HG03045 (cell line): ENCODE results near the gene EBI3.
"Not testable (repeated sequence)": the region's sequence is repeated elsewhere in the genome, so short reads cannot be mapped to it uniquely, and the experiment has no call there.

Source experiments
- ATAC-seq: cut with Tn5 transposase; IDR thresholded peaks from one replicate; pipeline ENCODE4 v1.9.1; 2021; ENCODE audit warnings: mild to moderate bottlenecking, moderate library complexity; ENCODE audit not compliant: unreplicated experiment

EBI3 gene

DNA sequence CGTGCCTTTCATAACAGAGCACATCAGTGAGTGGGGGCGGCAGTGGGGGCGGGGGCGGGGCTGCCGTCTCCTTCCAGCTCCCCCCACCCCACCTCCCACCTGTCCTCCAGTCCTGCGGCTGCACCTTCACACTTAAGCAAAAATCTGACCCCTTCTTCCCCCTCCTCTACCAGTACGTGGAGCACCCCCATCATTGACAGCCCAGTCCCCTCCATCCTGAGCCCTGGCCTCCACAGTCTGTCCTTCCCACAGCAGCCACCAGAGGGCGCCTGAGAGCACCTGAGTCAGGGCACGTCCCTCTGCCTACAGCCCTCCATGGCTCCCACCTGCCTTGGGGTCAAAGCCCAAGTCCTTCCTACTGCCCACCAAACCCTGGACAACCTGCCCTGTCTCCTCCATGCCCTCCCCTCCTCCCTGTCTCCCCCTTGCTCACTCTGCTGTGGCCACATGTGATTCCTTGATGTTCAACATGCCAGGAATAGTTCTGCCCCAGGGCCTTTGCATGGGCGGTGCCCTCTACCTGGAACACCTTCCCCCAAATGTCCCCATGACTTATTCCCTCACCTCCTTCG lies 4.0 kb downstream of the EBI3 start:
- no peak for ATAC-seq

- no peak for ATAC-seq
Measured at GRCh38 chr19:4234142-4234861, 5.0 kb downstream of the EBI3 start.

- ATAC-seq: no peak
Measured at GRCh38 chr19:4234862-4235201, 5.5 kb downstream of the EBI3 start.

GRCh38 chr19:4237510-4237909 lies 8.2 kb downstream of the EBI3 start:
- not testable (repeated sequence) for ATAC-seq

DNA sequence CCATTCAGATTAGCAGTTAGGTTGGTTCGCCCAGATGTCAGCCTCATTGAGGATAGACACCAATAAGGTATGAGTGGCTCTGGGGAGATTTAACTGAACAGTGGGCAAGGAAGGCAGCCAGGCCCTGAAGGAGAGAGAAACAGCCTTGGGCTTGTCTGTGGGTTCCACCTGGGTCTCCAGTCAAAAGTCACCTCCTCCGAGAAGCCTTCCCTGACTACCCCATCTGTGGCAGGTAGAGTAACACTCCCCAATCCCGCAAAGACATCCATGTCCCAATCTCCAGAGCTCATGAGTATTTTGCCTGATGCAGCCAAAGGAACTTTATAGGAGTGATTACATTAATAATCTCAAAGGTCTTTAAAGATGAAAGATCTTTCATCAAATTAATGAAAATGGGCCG lies 9.5 kb downstream of the EBI3 start:
- no peak for ATAC-seq

DNA sequence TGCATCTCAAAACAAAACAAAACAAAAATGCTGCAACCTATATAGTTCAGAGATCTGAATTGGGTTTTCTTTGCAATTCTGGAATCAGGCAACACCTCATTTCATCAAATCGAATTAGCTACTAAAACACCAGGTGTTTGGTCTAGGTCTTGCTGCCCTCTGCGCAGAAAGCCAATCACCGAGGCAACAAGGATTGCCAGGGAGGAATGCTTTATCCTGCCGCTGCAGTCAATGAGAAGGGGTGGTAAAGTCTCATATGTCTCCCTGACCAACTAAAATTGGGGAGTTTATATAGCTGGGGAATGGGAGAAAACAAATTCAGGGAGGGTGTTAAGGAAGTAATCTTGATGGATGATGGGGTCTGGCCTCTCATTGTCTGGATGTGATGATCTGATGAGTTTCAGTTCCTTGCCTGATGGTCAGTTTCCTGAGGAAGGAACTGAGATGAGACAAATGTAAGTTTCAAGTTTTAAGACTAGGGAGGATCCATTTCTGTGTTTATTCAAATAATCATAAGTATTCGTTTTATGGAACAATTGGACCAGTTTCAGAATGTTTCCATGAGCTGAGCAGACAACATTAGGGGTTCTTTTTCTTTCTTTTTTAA lies 12.6 kb downstream of the EBI3 start:
- no peak for ATAC-seq

- not testable (repeated sequence) for ATAC-seq
Measured at GRCh38 chr19:4245938-4246337, 16.6 kb downstream of the EBI3 start.

DNA sequence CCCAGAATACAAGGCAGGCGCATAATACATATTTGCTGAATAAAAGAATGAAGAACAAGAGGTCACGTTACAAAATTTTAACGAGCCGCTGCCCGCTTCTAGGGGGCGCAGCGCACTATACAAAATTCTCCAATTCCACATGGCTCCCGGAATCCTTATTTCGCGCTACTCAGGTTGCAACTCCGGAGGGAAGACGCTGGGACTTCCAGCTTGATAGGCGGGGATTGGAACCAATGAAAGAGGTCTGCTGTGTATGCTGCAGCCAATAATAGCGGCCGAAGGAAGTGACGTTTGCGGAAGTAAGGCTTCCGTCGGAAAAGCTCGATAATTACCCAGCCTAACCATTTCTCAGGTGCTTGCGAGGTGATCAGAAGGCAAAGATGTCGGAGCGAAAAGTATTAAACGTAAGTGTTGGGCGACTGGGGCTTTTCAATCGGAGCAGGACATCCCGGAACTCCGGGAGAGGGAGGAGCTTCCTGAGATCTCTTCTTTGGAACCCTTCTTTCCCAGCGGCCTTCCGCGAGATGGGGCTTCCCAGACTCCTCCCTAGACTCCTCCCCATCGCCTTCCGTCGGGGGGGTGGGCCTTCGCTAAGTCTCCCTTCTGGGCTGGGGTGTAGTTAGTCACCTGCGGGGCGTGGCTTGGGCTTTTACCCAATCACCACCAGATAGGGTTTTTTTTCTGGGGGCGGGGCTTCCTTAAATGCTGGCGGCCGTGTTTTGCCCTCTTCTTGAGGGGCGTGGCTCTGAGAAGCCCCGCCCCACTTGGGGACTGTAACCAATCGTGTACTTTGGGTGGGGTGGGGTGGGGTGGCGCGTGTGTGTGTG lies 17.7 kb downstream of the EBI3 start, which contains the start of gene YJU2:
Gene YJU2, plus strand, starts transcription at position 314 of the 827 bp plus-strand sequence. Its CDS starts 67 bp downstream, at position 381.
- ATAC-seq: peak; percentile 84

DNA sequence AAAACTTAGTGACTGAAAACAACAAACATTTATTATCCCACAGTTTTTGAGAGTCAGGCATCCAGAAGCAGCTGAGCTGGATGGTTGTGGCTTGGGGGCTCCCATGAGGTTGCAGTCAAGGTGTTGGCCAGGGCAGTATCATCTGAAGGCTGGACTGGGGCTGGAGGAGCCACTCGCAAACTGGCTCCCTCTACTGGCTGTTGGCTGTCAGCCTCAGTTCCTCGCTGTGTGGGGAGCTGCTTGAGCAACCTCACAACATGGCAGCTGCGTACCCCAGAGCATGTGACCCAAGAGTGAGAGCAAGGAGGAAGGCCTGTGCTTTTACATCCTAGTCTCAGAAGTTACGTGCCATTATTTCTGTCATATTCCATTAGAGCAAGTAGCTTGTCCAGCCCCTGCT lies 27.2 kb downstream of the EBI3 start:
- ATAC-seq: no peak

GRCh38 chr19:4257025-4257424 lies 27.7 kb downstream of the EBI3 start:
- ATAC-seq: no peak

DNA sequence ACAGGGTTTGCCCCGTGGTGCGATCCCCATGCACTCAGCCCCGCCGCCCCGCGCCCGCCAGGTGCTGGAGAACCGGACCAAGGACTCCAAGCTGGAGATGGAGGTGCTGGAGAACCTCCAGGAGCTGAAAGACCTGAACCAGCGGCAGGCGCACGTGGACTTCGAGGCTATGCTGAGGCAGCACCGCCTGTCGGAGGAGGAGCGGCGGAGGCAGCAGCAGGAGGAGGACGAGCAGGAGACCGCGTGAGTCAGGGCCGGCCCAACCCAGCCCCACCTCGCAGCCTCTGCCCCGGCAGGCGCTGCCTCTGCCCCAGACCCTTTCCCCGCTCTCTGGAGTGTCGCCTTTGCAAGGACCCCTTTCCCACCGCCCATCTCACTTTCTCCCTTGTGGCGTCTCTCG lies 28.9 kb downstream of the EBI3 start:
- ATAC-seq: no peak

- ATAC-seq: no peak
Measured at GRCh38 chr19:4260613-4261191, 31.4 kb downstream of the EBI3 start.

GRCh38 chr19:4264812-4265211 lies 35.5 kb downstream of the EBI3 start:
- ATAC-seq: no peak

- ATAC-seq: no peak
Measured at GRCh38 chr19:4266253-4267000, 37.1 kb downstream of the EBI3 start.

- ATAC-seq: no peak
Measured at GRCh38 chr19:4267101-4267900, 38.0 kb downstream of the EBI3 start.

GRCh38 chr19:4267901-4268815 lies 38.8 kb downstream of the EBI3 start:
- no peak for ATAC-seq

DNA sequence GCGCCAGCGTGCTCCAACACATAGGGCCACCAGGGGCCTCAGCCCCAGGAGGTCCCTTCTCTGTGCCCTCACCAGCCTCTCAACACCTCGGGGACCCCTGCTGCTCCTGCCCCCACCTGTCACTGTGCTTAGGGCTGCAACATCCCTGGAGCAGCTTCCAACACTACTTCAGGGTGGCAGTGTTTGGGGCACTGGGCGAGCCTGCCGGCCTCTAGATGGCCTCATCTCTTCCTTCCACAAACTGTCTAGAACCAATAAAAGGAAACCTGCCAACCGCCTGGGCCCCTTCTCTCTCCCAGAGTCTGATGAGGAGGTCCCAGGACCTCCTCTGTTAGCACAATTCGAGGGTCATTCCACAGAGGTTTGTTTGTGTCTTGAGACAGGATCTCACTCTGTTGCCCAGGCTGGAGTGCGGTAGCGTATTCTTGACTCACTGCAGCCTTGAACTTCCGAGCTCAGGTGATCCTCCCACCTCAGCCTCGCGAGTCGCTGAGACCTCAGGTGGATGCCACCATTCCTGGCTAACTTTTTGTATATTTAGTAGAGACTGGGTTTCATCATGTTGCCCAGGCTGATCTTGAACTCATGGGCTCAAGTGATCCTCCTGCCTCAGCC lies 39.6 kb downstream of the EBI3 start:
- no peak for ATAC-seq

DNA sequence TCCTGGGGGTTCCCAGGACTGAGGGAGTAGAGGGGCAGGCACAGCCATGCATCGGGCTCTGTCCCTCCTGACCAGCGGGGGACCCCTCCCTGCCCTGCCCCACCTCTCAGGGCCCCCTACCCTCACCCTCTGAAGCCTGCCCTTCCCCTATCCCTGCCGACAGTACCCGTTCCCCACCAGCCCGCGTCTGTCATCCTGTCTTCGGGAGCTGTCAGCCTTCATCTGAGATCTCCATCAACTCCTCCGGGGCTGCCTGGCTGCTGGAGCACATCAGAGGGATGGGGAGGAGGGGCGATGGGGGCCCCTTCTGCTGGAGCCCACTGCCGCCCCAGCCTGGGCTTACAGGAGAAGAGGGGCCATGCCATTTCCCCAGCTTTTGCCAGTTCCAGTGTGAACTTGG lies 43.6 kb downstream of the EBI3 start:
- no peak for ATAC-seq
